Measurements from ENCODE around the gene OTC.

Gene OTC

GRCh38 chrX:38375891-38376290 lies 23.5 kb downstream of the OTC start:
- peak; percentile 16 for DNase-seq (ENCODE audit: low read depth, low spot score)
- Histone ChIP-seq H3K4me3 (ENCODE audit: insufficient read length, low read depth) (no peak overlapping the region), H3K9ac (ENCODE audit: insufficient read length, low read depth) (no peak overlapping the region), H3K4me1 (ENCODE audit: insufficient read depth, insufficient read length) (no peaks in the 10 kb centered on the region), H3K9me3 (ENCODE audit: insufficient read depth, low read length) (no peaks in the 10 kb centered on the region), H3K27me3 (ENCODE audit: insufficient read depth, insufficient read length) (no peaks in the 10 kb centered on the region), H3K36me3 (ENCODE audit: insufficient read depth, insufficient read length, low read length) (no peaks in the 10 kb centered on the region)
- TF ChIP-seq YY1 (IDR thresholded peaks at IDR 0.05; ENCODE audit: insufficient read depth, insufficient read length) (no peak), SUZ12 (IDR thresholded peaks at IDR 0.05; ENCODE audit: extremely low read depth, insufficient read depth, insufficient read length) (no peak), ZNF274 (IDR thresholded peaks at IDR 0.05; ENCODE audit: low read depth, low read length) (no peak)

DNA sequence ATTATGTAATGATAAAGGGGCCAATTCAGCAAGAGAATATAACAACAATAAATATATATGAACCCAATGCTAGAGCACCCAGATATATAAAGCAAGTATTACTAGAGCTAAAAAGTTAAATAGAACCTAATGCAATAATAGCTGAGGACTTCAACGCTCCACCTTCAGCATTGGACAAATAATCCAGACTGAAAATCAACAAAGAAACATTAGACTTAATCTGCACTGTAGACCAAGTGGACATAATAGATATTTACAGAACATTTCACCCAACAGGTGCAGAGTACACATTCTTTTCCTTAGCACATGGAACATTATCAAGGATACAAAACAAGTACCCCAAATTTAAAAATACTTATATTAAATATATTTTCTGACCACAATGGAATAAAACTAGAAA lies 24.3 kb downstream of the OTC start:
- H3K36me3 ChIP-seq (ENCODE audit: insufficient read depth, insufficient read length, low read length), result no peaks in the 10 kb centered on the region
- H3K4me1 ChIP-seq (ENCODE audit: insufficient read depth, insufficient read length), result no peaks in the 10 kb centered on the region
- no peaks in the 10 kb centered on the region for H3K9me3 ChIP-seq (ENCODE audit: insufficient read depth, low read length)
- H3K9ac ChIP-seq (ENCODE audit: insufficient read length, low read depth), result no peak overlapping the region
- no peak for DNase-seq (ENCODE audit: low read depth, low spot score)
- no peak overlapping the region for H3K4me3 ChIP-seq (ENCODE audit: insufficient read length, low read depth)
- H3K27me3 ChIP-seq (ENCODE audit: insufficient read depth, insufficient read length), result no peaks in the 10 kb centered on the region
- TF ChIP-seq YY1 (IDR thresholded peaks at IDR 0.05; ENCODE audit: insufficient read depth, insufficient read length), result no peak
- no peak for TF ChIP-seq SUZ12 (IDR thresholded peaks at IDR 0.05; ENCODE audit: extremely low read depth, insufficient read depth, insufficient read length)
- no peak for TF ChIP-seq ZNF274 (IDR thresholded peaks at IDR 0.05; ENCODE audit: low read depth, low read length)

GRCh38 chrX:38379088-38379487 lies 26.7 kb downstream of the OTC start:
- Histone ChIP-seq H3K9me3 (ENCODE audit: insufficient read depth, low read length) (no peaks in the 10 kb centered on the region), H3K4me1 (ENCODE audit: insufficient read depth, insufficient read length) (no peaks in the 10 kb centered on the region), H3K27me3 (ENCODE audit: insufficient read depth, insufficient read length) (no peaks in the 10 kb centered on the region), H3K36me3 (ENCODE audit: insufficient read depth, insufficient read length, low read length) (no peaks in the 10 kb centered on the region), H3K9ac (ENCODE audit: insufficient read length, low read depth) (no peak overlapping the region), H3K4me3 (ENCODE audit: insufficient read length, low read depth) (no peak overlapping the region)
- DNase-seq (ENCODE audit: low read depth, low spot score), result no peak
- TF ChIP-seq SUZ12 (IDR thresholded peaks at IDR 0.05; ENCODE audit: extremely low read depth, insufficient read depth, insufficient read length), result no peak
- no peak for TF ChIP-seq YY1 (IDR thresholded peaks at IDR 0.05; ENCODE audit: insufficient read depth, insufficient read length)
- no peak for TF ChIP-seq ZNF274 (IDR thresholded peaks at IDR 0.05; ENCODE audit: low read depth, low read length)

- H3K9me3 ChIP-seq (ENCODE audit: insufficient read depth, low read length), result no peaks in the 10 kb centered on the region
- no peak overlapping the region for H3K4me3 ChIP-seq (ENCODE audit: insufficient read length, low read depth)
- H3K36me3 ChIP-seq (ENCODE audit: insufficient read depth, insufficient read length, low read length), result no peaks in the 10 kb centered on the region
- no peaks in the 10 kb centered on the region for H3K27me3 ChIP-seq (ENCODE audit: insufficient read depth, insufficient read length)
- TF ChIP-seq ZNF274 (IDR thresholded peaks at IDR 0.05; ENCODE audit: low read depth, low read length), result no peak
- TF ChIP-seq YY1 (IDR thresholded peaks at IDR 0.05; ENCODE audit: insufficient read depth, insufficient read length), result no peak
- TF ChIP-seq SUZ12 (IDR thresholded peaks at IDR 0.05; ENCODE audit: extremely low read depth, insufficient read depth, insufficient read length), result no peak
- no peak overlapping the region for H3K9ac ChIP-seq (ENCODE audit: insufficient read length, low read depth)
- H3K4me1 ChIP-seq (ENCODE audit: insufficient read depth, insufficient read length), result no peaks in the 10 kb centered on the region
- DNase-seq (ENCODE audit: low read depth, low spot score), result no peak
These were observed 30.3 kb downstream of the OTC start for GRCh38 chrX:38382663-38383062.

GRCh38 chrX:38400389-38400910 lies 48.0 kb downstream of the OTC start:
- Histone ChIP-seq H3K4me1 (ENCODE audit: insufficient read depth, insufficient read length) (no peaks in the 10 kb centered on the region), H3K9me3 (ENCODE audit: insufficient read depth, low read length) (no peaks in the 10 kb centered on the region), H3K27me3 (ENCODE audit: insufficient read depth, insufficient read length) (no peaks in the 10 kb centered on the region), H3K9ac (ENCODE audit: insufficient read length, low read depth) (no peak overlapping the region), H3K36me3 (ENCODE audit: insufficient read depth, insufficient read length, low read length) (no peaks in the 10 kb centered on the region), H3K4me3 (ENCODE audit: insufficient read length, low read depth) (no peak overlapping the region)
- DNase-seq (ENCODE audit: low read depth, low spot score), result no peak
- TF ChIP-seq ZNF274 (IDR thresholded peaks at IDR 0.05; ENCODE audit: low read depth, low read length) (no peak), SUZ12 (IDR thresholded peaks at IDR 0.05; ENCODE audit: extremely low read depth, insufficient read depth, insufficient read length) (no peak), YY1 (IDR thresholded peaks at IDR 0.05; ENCODE audit: insufficient read depth, insufficient read length) (no peak)

DNA sequence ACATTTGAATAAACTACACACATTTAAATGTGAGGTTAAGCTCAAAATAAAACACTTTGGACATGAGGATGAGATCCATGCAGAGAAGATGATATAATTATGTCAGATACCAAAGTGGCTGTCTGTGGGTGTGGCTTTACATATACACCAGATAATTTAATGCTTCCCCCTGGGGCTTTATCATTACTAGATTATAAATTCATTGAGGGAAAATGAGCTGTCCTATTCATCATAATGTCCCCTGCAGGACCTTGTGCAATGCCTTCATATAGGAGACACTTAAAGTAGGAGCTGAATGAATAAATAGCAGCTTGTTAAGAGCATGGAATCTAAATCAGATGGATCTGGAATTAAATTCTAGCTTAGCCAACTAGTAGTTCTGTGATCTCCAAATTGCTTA lies 49.7 kb downstream of the OTC start:
- no peak for DNase-seq (ENCODE audit: low read depth, low spot score)
- TF ChIP-seq ZNF274 (IDR thresholded peaks at IDR 0.05; ENCODE audit: low read depth, low read length) (no peak), YY1 (IDR thresholded peaks at IDR 0.05; ENCODE audit: insufficient read depth, insufficient read length) (no peak), SUZ12 (IDR thresholded peaks at IDR 0.05; ENCODE audit: extremely low read depth, insufficient read depth, insufficient read length) (no peak)
- no peak overlapping the region for H3K4me3 ChIP-seq (ENCODE audit: insufficient read length, low read depth)
- no peaks in the 10 kb centered on the region for H3K9me3 ChIP-seq (ENCODE audit: insufficient read depth, low read length)
- no peak overlapping the region for H3K9ac ChIP-seq (ENCODE audit: insufficient read length, low read depth)
- no peaks in the 10 kb centered on the region for H3K27me3 ChIP-seq (ENCODE audit: insufficient read depth, insufficient read length)
- H3K4me1 ChIP-seq (ENCODE audit: insufficient read depth, insufficient read length), result no peaks in the 10 kb centered on the region
- H3K36me3 ChIP-seq (ENCODE audit: insufficient read depth, insufficient read length, low read length), result no peaks in the 10 kb centered on the region

- H3K4me1 ChIP-seq (ENCODE audit: insufficient read depth, insufficient read length), result peaks cover 4% of the 10 kb centered on the region
- TF ChIP-seq SUZ12 (IDR thresholded peaks at IDR 0.05; ENCODE audit: extremely low read depth, insufficient read depth, insufficient read length) (no peak), ZNF274 (IDR thresholded peaks at IDR 0.05; ENCODE audit: low read depth, low read length) (no peak), YY1 (IDR thresholded peaks at IDR 0.05; ENCODE audit: insufficient read depth, insufficient read length) (no peak)
These were observed 51.4 kb downstream of the OTC start for GRCh38 chrX:38403834-38404233.

More at GRCh38 chrX:38403834-38404233, 51.4 kb downstream of the OTC start:
- Histone ChIP-seq H3K27me3 (ENCODE audit: insufficient read depth, insufficient read length) (no peaks in the 10 kb centered on the region), H3K4me3 (ENCODE audit: insufficient read length, low read depth) (no peak overlapping the region), H3K9ac (ENCODE audit: insufficient read length, low read depth) (no peak overlapping the region), H3K9me3 (ENCODE audit: insufficient read depth, low read length) (no peaks in the 10 kb centered on the region), H3K36me3 (ENCODE audit: insufficient read depth, insufficient read length, low read length) (no peaks in the 10 kb centered on the region)
- no peak for DNase-seq (ENCODE audit: low read depth, low spot score)
